ENCODE results near the gene ARID3B. TPM values are rescaled to one million over a fixed set of nuclear protein-coding genes. Genes with fewer than 3 reads are reported as not detected.

The ARID3B gene
- total and polyA plus RNA-seq, 9 donors, result 1.2 to 4.9 (median 2.7) TPM

- Histone ChIP-seq H3K27me3 (no peaks in the 10 kb centered on the region), H3K27ac (no peak overlapping the region), H3K4me1 (ENCODE audit: insufficient read depth) (no peaks in the 10 kb centered on the region), H3K4me3 (no peak overlapping the region), H3K9me3 (no peaks in the 10 kb centered on the region), H3K36me3 (no peaks in the 10 kb centered on the region)
- TF ChIP-seq CTCF (IDR thresholded peaks at IDR 0.05) (no peak), EP300 (IDR thresholded peaks at IDR 0.05) (no peak)
- intact Hi-C loops (cut with DNase I), result no loop called here
- whole genome bisulfite sequencing, 3 donors, result 28 to 37% (median 28%) methylated on average over 3 of the region's 3 CpGs
- DNase-seq, result no peak
Observed at GRCh38 chr15:74585191-74585590, 44.2 kb downstream of the ARID3B start.

- no peaks in the 10 kb centered on the region for H3K36me3 ChIP-seq
- no peak overlapping the region for H3K27ac ChIP-seq
- intact Hi-C loops (cut with DNase I), result no loop called here
- TF ChIP-seq CTCF (IDR thresholded peaks at IDR 0.05) (no peak), EP300 (IDR thresholded peaks at IDR 0.05) (no peak), POLR2A (IDR thresholded peaks at IDR 0.05) (no peak)
- H3K4me3 ChIP-seq, result no peak overlapping the region
- no peaks in the 10 kb centered on the region for H3K27me3 ChIP-seq
- H3K4me1 ChIP-seq (ENCODE audit: insufficient read depth), result no peaks in the 10 kb centered on the region
- DNase-seq, result no peak
- no peaks in the 10 kb centered on the region for H3K9me3 ChIP-seq
- 94 to 96% (median 96%) methylated on average over 9 of the region's 9 CpGs for WGBS, 3 donors
Observed at GRCh38 chr15:74585857-74586256, 44.8 kb downstream of the ARID3B start.

- Histone ChIP-seq H3K4me1 (ENCODE audit: insufficient read depth) (no peaks in the 10 kb centered on the region), H3K27ac (no peak overlapping the region), H3K9me3 (no peaks in the 10 kb centered on the region), H3K27me3 (no peaks in the 10 kb centered on the region), H3K36me3 (no peaks in the 10 kb centered on the region), H3K4me3 (no peak overlapping the region)
- intact Hi-C loops (cut with DNase I), result no loop called here
- TF ChIP-seq CTCF (IDR thresholded peaks at IDR 0.05) (no peak), POLR2A (IDR thresholded peaks at IDR 0.05) (no peak), EP300 (IDR thresholded peaks at IDR 0.05) (no peak)
- DNase-seq, result no peak
- 92 to 96% (median 96%) methylated on average over 6 of the region's 6 CpGs for WGBS, 3 donors
Observed at GRCh38 chr15:74589826-74590225, 48.8 kb downstream of the ARID3B start.

- WGBS, 3 donors, result 77 to 84% (median 80%) methylated on average over 3 of the region's 3 CpGs
- H3K27ac ChIP-seq, result no peak overlapping the region
- TF ChIP-seq EP300 (IDR thresholded peaks at IDR 0.05) (no peak), POLR2A (IDR thresholded peaks at IDR 0.05) (no peak), CTCF (IDR thresholded peaks at IDR 0.05) (no peak)
- no peaks in the 10 kb centered on the region for H3K9me3 ChIP-seq
- no peaks in the 10 kb centered on the region for H3K27me3 ChIP-seq
- no peaks in the 10 kb centered on the region for H3K36me3 ChIP-seq
- DNase-seq, result no peak
- intact Hi-C loops (cut with DNase I), result no loop called here
- no peak overlapping the region for H3K4me3 ChIP-seq
- H3K4me1 ChIP-seq (ENCODE audit: insufficient read depth), result no peaks in the 10 kb centered on the region
Observed at GRCh38 chr15:74592222-74592621, 51.2 kb downstream of the ARID3B start.

- DNase-seq, result no peak
- no peaks in the 10 kb centered on the region for H3K4me1 ChIP-seq (ENCODE audit: insufficient read depth)
- no peaks in the 10 kb centered on the region for H3K27me3 ChIP-seq
- TF ChIP-seq POLR2A (IDR thresholded peaks at IDR 0.05) (no peak), CTCF (IDR thresholded peaks at IDR 0.05) (no peak), EP300 (IDR thresholded peaks at IDR 0.05) (no peak)
- no peaks in the 10 kb centered on the region for H3K9me3 ChIP-seq
- 86 to 92% (median 92%) methylated on average over 7 of the region's 7 CpGs for WGBS, 3 donors
- no peaks in the 10 kb centered on the region for H3K36me3 ChIP-seq
- no peak overlapping the region for H3K27ac ChIP-seq
- intact Hi-C loops (cut with DNase I), result no loop called here
- no peak overlapping the region for H3K4me3 ChIP-seq
Observed at GRCh38 chr15:74593122-74593521, 52.1 kb downstream of the ARID3B start.
